T1000 (cell line): ENCODE data around the gene XYLT1.

Source experiments
- DNase-seq: peaks from one replicate; lab custom pipeline; 2025; ENCODE audit warnings: mixed read lengths; lab: John Stamatoyannopoulos, UW

The XYLT1 gene

DNA sequence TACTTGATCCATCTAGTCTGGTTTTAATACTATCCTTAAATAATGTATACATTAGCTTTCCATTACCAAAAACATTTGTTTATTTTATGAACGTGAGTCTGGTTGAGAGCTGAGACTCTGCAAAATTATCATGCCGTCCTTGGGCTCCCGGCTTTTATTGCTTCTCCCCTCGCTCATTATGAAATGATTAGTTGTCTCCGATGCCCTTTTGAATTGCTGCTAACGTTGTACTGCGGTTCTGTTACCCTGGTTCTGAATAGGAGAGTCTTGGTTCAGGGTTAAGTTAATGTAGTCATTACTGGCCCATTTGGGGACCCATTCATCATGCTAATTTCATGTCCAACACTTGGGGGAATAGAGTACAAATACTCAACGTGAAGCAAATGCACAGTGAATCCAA lies 12.8 kb downstream of the XYLT1 start:
- no peak for DNase-seq

DNA sequence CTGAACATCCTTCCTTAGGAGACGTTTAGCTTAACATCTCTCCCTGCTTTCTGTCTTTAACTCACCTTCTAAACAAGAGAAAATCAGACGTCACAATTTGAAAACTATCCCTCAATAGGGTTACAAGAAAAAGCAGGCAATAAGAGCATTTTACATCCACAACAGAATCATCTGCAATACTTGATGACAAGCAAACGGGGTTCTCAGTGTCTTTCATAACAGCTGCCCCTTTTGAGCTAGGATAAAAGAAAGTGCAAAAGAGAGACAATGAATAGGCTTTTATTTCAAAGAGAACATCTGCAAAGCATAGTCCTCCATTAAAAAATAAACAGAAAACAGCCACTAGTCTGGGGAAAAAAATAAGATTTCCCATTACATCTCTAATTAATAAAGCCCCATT lies 13.2 kb downstream of the XYLT1 start:
- DNase-seq = no peak

DNA sequence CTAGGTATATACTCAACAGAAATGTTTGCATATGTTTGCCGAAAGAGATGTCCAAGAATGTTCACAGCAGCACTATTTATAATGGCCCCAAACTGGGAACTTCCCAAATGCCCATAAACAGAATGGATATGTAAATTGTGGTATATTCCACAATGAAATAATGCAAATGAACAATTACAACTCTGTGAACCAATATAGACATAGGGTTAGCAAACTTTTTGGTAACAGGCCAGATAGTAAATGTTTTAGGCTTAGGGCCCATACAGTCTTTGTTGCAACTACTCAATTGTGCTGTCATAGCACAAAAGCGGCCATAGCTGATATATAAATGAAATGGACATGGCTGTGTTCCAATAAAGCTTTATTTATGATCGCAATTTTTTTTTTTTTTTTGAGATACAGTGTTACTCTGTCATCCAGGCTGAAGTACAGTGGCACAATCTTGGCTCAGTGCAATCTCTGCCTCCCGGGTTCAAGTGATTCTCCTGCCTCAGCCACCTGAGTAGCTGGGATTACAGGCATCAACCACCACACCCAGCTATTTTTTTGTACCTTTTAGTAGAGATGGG lies 16.5 kb downstream of the XYLT1 start:
- DNase-seq = no peak

DNA sequence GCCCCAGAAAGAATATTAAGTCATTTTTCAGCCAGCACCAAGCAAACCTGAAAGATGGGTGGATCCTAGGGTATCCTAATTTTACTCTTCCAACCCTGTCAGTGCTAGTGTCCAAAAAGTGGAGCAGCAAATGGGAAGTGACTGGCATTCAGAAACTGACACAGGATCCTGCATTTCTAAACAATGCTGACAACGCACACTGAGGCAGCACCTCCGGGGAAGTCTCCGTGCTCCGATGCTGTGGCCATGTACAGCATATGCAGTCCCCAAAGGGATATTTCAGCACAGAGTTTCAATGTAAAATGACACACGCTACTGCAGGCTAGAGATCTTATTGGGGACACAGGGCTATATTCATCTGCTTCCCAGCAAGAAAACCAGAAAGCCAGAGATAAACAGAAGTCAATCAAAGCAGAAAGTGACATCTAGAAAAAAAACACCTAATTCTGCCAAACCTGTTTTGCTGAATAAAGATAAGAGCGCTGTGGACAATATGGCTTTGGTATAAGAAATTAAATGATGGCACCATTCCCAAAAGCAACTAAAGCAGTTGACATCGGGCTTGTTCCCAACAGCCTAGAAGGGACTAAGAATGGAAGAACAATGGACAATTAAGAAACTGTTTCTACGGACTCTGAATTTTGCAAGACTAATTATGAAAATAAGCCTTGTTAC lies 17.3 kb downstream of the XYLT1 start:
- no peak for DNase-seq

DNA sequence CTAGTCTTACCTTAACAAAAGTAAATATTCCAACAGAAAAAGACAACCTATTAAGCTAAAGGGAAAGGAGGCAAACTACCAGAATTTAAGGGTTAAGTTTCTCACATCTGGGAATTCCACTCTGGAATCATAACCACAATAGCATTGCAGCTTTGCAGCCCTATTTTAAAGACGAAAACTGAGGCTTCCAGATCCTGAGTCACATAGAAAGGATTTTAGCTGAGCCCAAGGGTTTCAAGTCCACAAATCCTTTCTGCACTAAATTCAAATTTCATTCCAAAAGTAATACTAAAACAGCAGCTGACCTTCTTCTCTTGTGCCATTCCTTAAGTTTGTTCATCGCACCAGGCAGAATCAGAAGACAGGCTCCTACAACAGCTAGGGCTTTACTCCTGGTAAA lies 17.8 kb downstream of the XYLT1 start:
- no peak for DNase-seq

DNA sequence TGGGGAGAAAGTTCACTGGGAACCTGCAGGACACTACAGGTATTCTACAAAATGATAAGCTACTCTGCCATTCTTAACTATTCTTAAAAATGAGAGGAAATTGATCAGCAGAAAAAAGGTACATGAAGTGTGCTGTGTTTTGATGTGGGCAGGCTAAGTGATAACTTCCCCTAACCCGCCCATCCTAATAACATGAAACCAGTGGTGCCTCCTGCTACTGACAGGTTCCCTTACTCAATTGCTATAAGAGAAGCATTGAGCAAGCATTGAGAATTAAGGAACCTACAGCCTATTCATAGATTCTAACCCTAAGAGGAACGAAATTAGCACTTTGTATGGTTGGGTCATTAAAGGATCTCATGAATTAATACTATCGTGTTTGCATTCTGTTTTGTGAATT lies 18.9 kb downstream of the XYLT1 start:
- no peak for DNase-seq

DNA sequence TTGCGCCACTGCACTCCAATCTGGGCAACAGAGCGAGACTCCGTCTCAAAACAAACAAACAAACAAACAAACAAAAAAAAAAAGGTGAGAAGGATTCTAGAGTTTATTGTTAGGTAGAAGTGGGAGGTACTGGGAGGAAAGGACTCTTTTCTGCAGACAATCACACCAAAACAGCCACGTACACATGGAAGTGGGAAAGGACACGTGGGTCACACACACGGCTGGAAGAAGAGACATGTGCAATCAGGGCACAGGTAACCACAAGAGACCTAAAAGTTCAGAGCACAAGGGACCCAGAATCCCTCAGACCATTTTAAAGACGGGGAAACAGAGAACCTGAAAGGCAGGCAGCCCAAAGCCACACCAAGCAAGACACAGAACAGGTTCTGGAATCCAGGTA lies 20.5 kb downstream of the XYLT1 start:
- no peak for DNase-seq

DNA sequence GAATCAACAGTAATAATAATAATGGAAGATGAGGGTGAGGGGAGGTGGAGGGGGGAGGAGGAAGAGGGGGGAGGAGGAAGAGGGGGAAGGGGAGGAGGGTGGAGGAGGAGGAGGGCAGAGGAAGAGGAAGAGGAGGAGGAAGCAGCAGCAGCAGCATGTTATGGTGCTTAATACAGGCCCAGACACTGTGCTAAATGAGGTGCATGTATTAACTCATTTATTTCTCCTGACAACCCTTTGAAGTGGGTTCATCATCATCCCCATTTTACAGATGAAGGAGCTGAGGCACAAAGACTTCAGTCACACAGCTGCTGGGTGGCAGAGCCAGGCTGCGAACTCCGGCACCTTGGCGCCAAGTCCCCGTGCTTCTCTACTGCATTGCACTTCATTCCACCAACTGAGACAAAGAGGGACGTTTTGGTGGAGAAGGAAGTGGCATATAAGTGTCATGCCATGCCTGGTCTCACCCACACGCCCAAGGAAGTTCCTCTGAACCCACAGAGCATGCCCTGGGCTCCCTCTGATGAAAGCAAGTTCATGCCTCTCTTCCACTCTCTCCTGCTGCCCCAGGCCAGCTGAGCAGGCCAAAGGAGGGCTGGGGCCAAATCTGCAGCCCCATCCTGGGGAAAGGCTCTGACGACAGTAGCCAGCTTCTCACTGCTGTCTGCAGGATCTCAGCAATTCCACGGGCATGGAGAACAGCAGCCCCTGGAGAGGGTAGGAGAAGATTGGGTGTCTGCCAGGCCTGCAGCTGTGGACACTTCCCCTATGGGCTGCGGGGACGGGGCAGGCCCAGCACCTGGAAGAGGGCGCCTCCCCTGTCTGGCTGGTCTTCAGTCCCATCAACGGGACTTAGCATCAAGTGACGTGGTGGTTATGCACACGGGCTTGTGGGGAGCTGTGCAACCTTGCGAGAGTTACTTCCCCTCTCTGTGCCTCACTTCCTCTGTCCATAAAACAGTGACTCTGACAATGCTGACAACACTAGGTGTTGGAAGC lies 21.8 kb downstream of the XYLT1 start:
- DNase-seq = no peak

DNA sequence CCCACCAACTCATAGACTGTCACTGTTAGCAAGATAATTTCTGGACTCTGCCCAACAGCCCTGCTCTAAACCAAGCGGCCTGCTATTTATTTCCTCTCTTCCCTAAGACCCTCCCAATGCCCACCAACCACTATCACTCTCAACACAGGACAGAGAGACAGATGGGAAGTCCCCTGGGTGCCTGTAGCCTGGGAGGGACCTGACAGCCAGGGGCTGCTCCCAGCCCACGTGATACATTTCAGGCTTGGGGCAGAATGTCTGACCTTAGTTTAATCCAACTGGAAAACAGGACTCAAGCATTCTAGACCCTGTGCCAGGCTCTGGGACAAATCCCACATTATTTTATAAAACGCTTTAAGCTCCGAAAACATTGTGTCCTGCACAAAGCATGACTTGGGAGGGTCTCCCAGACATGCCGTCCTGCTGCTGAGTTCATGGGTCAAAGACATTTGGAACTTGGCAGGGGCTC lies 23.6 kb downstream of the XYLT1 start:
- no peak for DNase-seq

DNA sequence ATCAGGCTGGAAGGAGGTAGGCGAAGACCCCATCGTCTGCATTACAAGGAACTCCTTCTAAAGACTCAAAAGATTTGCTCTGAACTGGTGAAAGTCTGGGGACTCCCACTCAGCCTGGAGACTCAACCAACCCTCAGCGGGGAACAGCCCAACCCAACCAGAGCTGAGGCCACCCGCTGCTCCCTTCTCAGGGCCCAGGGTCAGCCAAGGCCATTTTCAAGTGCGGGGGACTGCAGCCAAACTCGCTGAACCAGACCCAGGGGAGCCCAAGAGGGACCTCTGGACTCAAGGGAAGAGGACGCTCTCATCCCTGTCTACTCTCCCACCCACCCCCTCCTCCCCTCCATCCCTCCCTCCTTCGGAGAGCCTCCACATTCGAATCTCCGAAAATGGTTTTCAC lies 24.1 kb downstream of the XYLT1 start:
- DNase-seq = no peak

DNA sequence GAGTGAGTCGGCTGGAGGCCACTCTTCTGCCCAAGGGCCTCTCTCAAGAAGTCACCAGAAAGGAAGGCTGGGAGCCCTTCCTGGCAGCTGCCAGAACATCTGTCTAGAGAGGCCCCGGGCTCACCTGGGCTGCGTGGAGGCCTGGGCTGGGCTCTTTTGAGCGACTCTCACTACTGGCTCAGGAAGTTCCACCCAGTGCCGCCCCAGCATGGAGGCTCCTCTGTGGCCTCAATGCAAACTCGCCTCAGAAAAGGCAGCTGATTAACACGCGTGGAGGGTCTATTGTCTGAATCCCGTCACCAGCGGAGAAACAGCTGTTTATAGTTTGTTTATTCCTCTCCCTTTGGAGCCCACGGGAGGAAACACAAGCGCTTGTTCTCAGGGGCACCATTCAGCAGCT lies 25.3 kb downstream of the XYLT1 start:
- DNase-seq = no peak

DNA sequence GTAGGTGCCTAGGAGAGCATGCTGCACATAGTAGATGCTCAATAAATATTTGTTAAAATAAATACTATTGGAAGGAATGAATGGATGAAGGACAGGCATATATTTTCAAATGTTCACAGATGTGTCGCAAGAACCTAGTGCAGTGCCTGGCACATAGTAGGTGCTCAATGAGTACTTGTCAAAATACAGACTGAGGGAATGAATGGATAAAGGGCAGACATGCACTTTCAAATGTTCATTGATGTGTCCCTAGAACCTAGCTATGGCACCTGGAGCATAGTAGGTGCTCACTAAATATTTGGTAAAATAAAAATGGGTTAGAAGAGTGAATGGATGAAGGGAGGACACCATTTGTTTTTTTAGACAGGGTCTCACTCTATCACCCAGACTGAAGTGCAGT lies 26.1 kb downstream of the XYLT1 start:
- no peak for DNase-seq

DNA sequence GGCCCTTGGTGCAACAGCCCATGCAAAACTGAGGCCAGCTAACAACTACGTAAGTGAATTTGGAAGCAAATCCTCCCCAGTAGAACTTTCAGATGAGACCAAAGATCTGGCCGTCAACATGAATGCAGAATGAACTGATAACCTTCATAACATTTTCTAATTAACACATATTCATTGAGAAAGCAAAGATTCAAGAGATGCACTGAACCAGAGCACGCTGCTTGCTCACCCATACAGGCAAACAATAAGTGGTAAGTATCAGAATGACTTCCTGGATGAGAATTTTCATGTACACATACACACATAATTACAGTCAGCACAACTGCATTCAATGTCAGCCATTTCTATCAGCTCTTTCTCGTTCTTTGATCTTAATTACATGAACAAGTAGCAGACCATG lies 30.6 kb downstream of the XYLT1 start:
- DNase-seq = no peak

DNA sequence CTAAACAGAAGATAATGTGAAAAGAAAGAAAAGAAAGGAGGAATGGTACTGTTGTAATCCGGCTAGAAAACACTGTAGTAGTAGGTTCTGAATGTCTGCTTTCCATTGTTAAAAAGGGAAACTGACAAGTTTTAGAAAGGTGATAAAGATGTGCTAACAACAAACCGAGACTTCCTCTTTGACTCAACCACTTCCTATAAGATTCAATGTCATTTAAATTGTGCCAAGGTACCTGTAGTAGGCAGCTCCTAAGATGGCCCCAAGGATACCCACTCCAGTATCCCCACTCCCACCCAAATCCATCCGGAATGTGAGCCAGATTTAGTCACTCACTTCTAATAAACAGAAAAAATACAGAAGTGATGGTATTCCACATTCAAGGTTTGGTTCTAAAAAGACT lies 31.2 kb downstream of the XYLT1 start:
- no peak for DNase-seq

DNA sequence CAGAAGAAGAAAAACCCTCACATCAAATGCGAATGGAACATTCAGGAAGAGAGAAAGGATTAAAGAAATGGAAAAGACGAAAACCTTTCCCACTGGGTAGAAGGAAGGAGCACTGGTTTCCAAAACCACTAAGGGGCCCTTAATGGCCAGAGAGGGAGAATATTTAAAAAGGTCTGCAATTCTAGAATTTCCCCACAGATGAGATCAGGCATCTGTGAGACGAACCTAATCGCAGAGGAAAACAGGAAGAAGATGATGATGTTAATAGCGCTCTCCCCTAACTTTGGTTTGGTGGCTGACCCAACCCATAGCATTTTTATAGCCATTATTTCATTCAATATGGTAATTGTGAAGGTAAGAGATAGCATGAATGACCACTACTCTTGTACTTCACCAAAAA lies 32.8 kb downstream of the XYLT1 start:
- no peak for DNase-seq

DNA sequence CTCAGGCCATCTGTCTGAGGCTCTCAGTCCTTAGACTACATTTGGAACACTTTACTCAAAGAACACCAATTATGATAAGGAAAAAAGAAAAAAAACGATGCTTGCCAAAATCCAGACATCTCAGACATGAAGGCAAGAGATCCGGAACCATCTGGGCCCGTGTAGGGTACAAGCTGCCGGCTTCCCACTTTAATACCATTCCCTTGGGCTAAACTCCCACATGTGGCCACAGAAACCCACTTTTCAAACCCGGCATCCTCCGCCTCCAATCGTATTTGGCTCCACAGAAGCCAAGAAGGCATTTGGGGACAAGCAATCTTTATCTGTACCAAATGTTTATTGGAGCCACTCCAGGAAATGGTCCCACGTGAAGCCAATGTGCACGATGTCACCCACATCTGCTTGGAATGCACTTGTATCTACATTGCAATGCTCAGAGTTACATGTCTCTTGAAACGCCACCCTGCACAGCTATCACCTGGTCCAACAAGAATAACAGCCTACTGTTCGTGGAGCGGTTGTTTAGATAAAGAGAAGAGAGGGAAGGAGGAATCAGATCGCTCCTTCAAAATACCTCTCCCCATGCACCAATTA lies 33.5 kb downstream of the XYLT1 start:
- no peak for DNase-seq

DNA sequence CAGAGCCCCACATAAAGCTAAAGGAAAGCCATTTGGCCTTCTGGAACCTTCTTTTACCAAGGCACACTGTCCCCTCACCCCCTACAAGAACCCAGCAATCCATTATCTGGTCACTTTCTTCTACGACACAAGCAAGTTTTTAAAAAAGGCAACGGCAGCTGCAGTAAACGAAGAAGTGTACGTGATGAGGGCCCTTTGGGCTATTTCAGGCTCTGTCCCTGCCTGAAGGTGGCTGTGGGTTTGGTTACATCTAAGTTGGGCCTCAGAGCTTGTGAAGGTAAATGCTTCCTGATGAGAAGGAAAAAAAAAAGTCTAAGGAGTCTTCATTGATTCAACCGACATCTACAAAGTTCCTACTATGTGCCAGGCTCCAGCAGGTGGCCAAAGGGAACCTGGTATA lies 35.4 kb downstream of the XYLT1 start:
- no peak for DNase-seq

DNA sequence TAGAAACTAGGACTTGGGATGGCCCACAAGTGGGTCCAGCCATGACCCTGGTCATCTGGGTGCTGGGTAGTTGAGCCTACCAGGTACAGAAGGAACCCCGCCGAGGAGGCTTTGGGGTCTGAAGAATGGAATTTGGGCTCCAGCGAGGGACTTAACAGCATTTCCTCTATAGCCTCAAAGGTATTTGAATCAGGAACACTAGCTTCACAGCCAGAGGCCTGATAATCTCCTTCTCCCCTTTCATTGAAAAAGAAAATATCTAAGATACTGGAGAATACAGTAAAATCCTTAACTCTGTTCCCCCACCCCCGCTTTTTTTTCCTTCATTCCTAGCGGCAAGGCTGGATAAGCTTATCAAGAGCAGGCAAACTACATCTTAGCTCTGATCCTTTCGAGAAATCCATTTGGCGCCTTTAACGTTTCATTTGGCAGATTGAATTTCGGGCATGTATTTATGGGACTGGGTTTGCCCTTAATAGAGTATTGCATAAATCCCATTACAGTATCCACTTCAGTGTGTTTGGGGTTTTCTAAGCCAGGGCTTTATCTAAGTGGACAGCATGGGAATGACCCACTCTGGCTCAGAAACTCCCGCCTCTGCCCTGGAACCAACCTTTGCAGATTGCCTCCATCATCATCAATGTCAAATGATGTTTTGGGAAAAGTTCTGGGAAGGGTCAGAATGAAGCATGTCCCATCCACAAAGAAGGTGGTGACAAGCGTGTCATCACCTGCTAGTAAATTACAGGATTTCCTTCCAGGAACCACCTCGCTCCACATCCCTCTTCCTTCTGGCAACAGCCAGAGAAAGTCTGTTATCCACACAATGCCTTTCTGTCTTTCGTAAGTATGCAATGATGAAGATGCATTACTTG lies 36.9 kb downstream of the XYLT1 start:
- DNase-seq = no peak

DNA sequence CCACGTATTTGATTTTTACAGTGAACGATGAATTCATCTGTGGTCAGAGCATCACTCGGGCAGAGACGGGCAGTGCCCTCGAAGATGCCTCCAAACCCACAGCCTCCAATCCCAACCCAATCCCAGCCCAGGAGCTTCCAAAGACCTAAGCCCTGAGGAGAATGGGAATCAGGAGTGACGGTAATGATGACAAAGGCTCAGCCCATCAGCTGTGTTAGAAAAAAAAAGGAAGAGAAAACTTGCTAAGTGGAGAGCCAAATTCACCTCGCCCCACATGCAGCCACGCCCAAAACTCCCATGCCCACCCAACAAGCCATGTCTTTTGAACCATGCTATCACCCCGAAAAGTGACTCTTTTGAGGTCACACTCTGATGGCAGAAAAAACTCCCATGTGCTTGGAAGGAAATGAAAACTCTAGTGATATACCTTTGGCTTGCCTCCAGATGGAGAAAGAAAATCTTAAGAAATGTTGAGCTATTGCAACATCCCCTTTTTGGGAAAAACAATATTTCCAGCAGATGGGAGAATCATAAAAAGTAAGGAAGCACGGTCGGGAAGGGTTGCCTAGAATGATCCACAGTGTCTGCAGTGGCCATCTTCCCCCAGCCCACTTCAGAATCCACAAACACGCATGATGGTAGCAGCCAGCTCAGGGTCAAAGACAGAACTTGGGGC lies 37.7 kb downstream of the XYLT1 start:
- DNase-seq = no peak

DNA sequence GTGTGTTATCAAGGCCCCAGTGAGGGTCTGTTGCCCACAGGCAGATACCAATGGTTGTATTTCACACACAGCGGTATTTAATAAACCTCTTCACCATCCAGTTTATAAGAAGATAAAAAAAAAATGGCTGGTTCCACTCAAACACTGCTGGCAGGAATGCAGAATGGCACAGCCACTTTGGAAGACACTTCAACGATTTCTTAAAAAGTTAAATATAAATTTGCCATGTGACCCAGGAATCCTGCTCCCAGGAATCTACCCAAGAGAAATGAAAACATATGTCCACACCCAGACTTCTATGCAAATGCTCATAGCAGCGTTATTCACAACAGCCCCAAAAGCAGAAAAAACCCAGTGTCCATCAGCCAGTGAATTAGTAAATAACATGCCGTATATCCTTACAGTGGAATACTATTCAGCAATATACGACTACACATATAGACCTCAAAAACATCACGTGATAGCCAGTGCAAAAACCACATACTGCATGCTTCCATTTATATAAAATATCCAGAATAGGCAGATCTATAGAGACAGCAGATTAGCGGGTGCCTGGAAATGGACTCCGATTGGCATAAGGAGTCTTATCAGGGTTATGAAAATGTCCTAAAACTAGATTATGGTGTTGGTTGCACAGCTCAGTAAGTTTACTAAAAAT lies 38.7 kb downstream of the XYLT1 start:
- DNase-seq = no peak
